ENCODE measurements around the gene VASH1.

Gene VASH1

GRCh38 chr14:76784881-76785280, 23.6 kb downstream of the VASH1 start:
- DNase-seq: peak in 12 of 14 donors; percentile 47 to 84 (median 72)

GRCh38 chr14:76786601-76787000, 25.3 kb downstream of the VASH1 start:
- DNase-seq: peak in 2 of 14 donors; percentile 31 to 94

GRCh38 chr14:76792422-76792821, 31.2 kb downstream of the VASH1 start:
- no peak for DNase-seq

GRCh38 chr14:76793324-76793723, 32.1 kb downstream of the VASH1 start:
- no peak for DNase-seq

GRCh38 chr14:76793956-76794355, 32.7 kb downstream of the VASH1 start:
- no peak for DNase-seq

GRCh38 chr14:76806446-76806845, 45.2 kb downstream of the VASH1 start:
- peak in 1 of 14 donors; percentile 80 for DNase-seq

GRCh38 chr14:76808011-76808410, 46.7 kb downstream of the VASH1 start:
- no peak for DNase-seq

GRCh38 chr14:76808990-76809389, 47.7 kb downstream of the VASH1 start:
- DNase-seq: no peak

- DNase-seq: no peak
Measured at GRCh38 chr14:76810525-76810924, 49.3 kb downstream of the VASH1 start.

GRCh38 chr14:76810953-76811400, 49.7 kb downstream of the VASH1 start:
- peak in 9 of 14 donors; percentile 23 to 66 (median 43) for DNase-seq

- DNase-seq: no peak
Measured at GRCh38 chr14:76811561-76811960, 50.3 kb downstream of the VASH1 start.

GRCh38 chr14:76812093-76812421, 50.8 kb downstream of the VASH1 start:
- DNase-seq: peak in 3 of 14 donors; percentile 57 to 67 (median 59)

- DNase-seq: peak; percentile 72 to 95 (median 91)
Measured at GRCh38 chr14:76812422-76813383, 51.4 kb downstream of the VASH1 start, which contains the start of gene ANGEL1. ANGEL1 (minus strand) TSS chr14:76812882; CDS start chr14:76812827, 55 bp downstream.

- no peak for DNase-seq
Measured at GRCh38 chr14:76814726-76815645, 53.7 kb downstream of the VASH1 start.

GRCh38 chr14:76820700-76821099, 59.4 kb downstream of the VASH1 start:
- no peak for DNase-seq

- no peak for DNase-seq
Measured at GRCh38 chr14:76826122-76826521, 64.9 kb downstream of the VASH1 start, which contains the start of gene LRRC74A. LRRC74A (plus strand) TSS chr14:76826408; CDS start chr14:76826698, 290 bp downstream.

GRCh38 chr14:76827696-76828296, 66.5 kb downstream of the VASH1 start:
- peak in 2 of 14 donors; percentile 21 to 50 for DNase-seq

- DNase-seq: peak in 5 of 14 donors; percentile 22 to 50 (median 31)
Measured at GRCh38 chr14:76828339-76829012, 67.2 kb downstream of the VASH1 start.

GRCh38 chr14:76829013-76829365, 67.7 kb downstream of the VASH1 start:
- DNase-seq: peak in 4 of 14 donors; percentile 21 to 69 (median 50)

GRCh38 chr14:76829650-76830421, 68.6 kb downstream of the VASH1 start:
- DNase-seq: peak in 12 of 14 donors; percentile 27 to 89 (median 81)

GRCh38 chr14:76830556-76830955, 69.3 kb downstream of the VASH1 start:
- no peak for DNase-seq

Measured in C1 segment of cervical spinal cord (tissue), 14 donors.